Ovary (tissue), 9 donors: ENCODE measurements around the gene DGAT2. TPM values are rescaled to one million over a fixed set of nuclear protein-coding genes. Genes with fewer than 3 reads are reported as not detected.
A peak's percentile ranks its signal among the peaks of the same experiment; 100 is the strongest.

ENCODE experiments used
- DNase-seq, 5 donors: peaks; one replicate each; pipeline ENCODE4 v3.0.0-alpha.2; 2019 to 2020
- H3K27ac ChIP-seq, 2 donors: fragments of 200-600 bp; one replicate each; pipeline versions ENCODE4 v1.5.1 to v1.8.0; 2019 to 2022
- H3K27me3 ChIP-seq: fragments of 200-600 bp; one replicate; pipeline ENCODE4 v1.8.0; 2022
- H3K36me3 ChIP-seq: fragments of 200-600 bp; sonication (generic); one replicate; pipeline ENCODE4 v1.5.1; 2019
- H3K4me1 ChIP-seq: one replicate; pipeline ENCODE4 v1.8.1; 2013; ENCODE audit warnings: mild to moderate bottlenecking, moderate library complexity; ENCODE audit not compliant: insufficient read depth
- H3K4me3 ChIP-seq: fragments of 200-600 bp; sonication (generic); one replicate; pipeline ENCODE4 v1.5.1; 2017
- H3K9me3 ChIP-seq, 2 donors: fragments of 200-600 bp in 1 of 2; sonication (generic) in 1 of 2; one replicate each; pipeline versions ENCODE4 v1.5.1 to v1.8.1; 2013 to 2019; ENCODE audit warnings: mild to moderate bottlenecking in 1 of 2, moderate library complexity in 1 of 2
- EP300 ChIP-seq: sonication (generic); formaldehyde crosslinking; IDR thresholded peaks from one replicate; pipeline ENCODE4 v1.6.1; 2017; ENCODE audit warnings: antibody characterized with exemption
- POLR2A ChIP-seq: fragments of 450-650 bp; IDR thresholded peaks from one replicate; pipeline ENCODE4 v1.6.1; 2017; ENCODE audit warnings: antibody characterized with exemption, mild to moderate bottlenecking, moderate library complexity
- WGBS, 3 donors: extraction: QIAGEN DNeasy Blood & Tissue Kit in 1 of 3; methylation state at CpG; one replicate each; pipeline versions ENCODE4 v1.1.5 to v1.1.7; 2013 to 2017; 5-methylcytosine and 5-hydroxymethylcytosine counted together
- intact Hi-C, 4 donors: fragments of 100-400 bp; cut with DNase I; formaldehyde crosslinking; loops; one replicate each; pipeline versions ENCODE4 v1.11.0 to v1.15.1; 2022 to 2023
- polyA plus RNA-seq, 2 donors: library from polyadenylated mRNA; stranded (reverse); fragments of 200-250 nt in 1 of 2; fragments of 350-450 nt in 1 of 2; fragmentation: Illumina TruSeq in 1 of 2; extraction: RNeasy Lipid Tissue Mini Kit (QIAGEN cat#74804) in 1 of 2; gene quantifications; one replicate each; pipeline ENCODE4 v1.2.3, GENCODE V29; 2013 to 2014
- total RNA-seq, 7 donors: library from RNA; depleted of rRNA in 2 of 7; stranded (reverse); fragments of >200 nt in 2 of 7; fragmentation: NEBNext Ultra II Directional in 3 of 7; extraction: Animal tissue kit (Norgen Biotek cat#: 25700) in 3 of 7; gene quantifications; one replicate each; pipeline versions ENCODE4 v1.1.0 to v1.2.4, GENCODE V29; 2016 to 2023
- TF ChIP-seq, protein P1 (sequence below), 3 donors: fragments of 450-650 bp in 2 of 3; fragments of 200-600 bp in 1 of 3; IDR thresholded peaks; one replicate each; pipeline versions ENCODE4 v1.5.1 to v1.8.0; 2016 to 2022; ENCODE audit warnings: antibody characterized with exemption in 3 of 3, mild to moderate bottlenecking in 1 of 3
- donor health status: DM: no; HTN: no; CAD: no; lungs with moderate emphysema.
- donor health status: DM: no; HTN: no; CAD: no.
- donor health status: Bipolar disorder and iron deficiency.
- donor health status: DM: yes; HTN: yes; CAD: no.
- donor health status: DM: no; HTN: no; CAD: no.
- donor health status: DM: yes; HTN: yes; CAD: no.

DGAT2 gene
- total and polyA plus RNA-seq, 9 donors: 0.69 to 21.1 (median 1.6) TPM

DNA sequence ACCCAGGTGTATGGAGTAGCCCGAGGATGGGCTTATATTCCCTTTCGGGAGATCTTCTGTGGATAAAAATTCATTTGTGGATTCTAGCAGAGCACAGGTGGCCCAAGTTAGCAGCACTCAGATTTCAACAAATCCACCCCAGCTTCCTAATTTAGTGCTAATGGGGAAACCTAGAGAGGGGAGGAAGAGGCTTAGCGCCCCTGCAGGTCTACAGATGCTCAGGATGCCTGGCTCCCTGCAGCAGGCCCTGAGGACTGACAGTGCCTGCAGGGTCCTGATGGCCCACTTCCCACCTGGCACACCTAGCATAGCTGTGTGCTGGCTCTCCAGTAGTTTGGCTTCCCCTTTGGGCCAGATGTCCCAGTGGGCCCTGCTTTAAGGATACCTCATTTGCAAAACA, 6.5 kb downstream of the DGAT2 start:
- Histone ChIP-seq H3K4me3 (no peak overlapping the region), H3K27me3 (no peaks in the 10 kb centered on the region), H3K36me3 (no peaks in the 10 kb centered on the region), H3K27ac (no peak overlapping the region), H3K9me3 (no peaks in the 10 kb centered on the region), H3K4me1 (no peaks in the 10 kb centered on the region)
- DNase-seq: no peak
- intact Hi-C loops: no loop called here
- TF ChIP-seq, protein P1, sequence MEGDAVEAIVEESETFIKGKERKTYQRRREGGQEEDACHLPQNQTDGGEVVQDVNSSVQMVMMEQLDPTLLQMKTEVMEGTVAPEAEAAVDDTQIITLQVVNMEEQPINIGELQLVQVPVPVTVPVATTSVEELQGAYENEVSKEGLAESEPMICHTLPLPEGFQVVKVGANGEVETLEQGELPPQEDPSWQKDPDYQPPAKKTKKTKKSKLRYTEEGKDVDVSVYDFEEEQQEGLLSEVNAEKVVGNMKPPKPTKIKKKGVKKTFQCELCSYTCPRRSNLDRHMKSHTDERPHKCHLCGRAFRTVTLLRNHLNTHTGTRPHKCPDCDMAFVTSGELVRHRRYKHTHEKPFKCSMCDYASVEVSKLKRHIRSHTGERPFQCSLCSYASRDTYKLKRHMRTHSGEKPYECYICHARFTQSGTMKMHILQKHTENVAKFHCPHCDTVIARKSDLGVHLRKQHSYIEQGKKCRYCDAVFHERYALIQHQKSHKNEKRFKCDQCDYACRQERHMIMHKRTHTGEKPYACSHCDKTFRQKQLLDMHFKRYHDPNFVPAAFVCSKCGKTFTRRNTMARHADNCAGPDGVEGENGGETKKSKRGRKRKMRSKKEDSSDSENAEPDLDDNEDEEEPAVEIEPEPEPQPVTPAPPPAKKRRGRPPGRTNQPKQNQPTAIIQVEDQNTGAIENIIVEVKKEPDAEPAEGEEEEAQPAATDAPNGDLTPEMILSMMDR (IDR thresholded peaks at IDR 0.05): no peak
- no peak for TF ChIP-seq POLR2A
- no peak for TF ChIP-seq EP300
- 93 to 96% (median 95%) methylated on average over 3 of the region's 3 CpGs for WGBS, 3 donors

DNA sequence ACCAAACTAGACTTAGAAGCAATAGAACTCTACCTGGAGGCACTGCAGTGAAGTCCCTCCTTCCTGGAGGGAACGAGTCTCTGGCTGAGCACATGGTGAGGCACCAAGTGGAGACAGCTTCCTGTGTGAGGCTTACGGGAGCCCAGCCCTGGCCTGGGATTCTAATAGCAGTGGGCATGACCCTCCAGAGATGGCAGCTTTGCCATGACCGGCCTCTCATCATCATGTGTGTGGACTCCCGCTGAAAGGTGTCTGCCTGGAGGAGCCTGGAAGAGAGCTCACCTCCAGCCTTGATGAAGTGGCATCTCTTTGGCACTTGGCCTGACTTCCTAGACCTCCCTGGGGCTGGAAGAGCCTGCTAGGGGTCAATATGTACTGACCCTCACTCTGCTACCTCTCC, 8.0 kb downstream of the DGAT2 start:
- no peaks in the 10 kb centered on the region for H3K27me3 ChIP-seq
- peaks cover 2% of the 10 kb centered on the region for H3K4me1 ChIP-seq
- H3K36me3 ChIP-seq: no peaks in the 10 kb centered on the region
- TF ChIP-seq POLR2A: no peak
- TF ChIP-seq, protein P1 (IDR thresholded peaks at IDR 0.05): no peak
- no peak for TF ChIP-seq EP300
- 94 to 95% (median 94%) methylated on average over 4 of the region's 4 CpGs for WGBS, 3 donors
- H3K4me3 ChIP-seq: no peak overlapping the region
- DNase-seq: peak in 1 of 5 donors; percentile 2
- intact Hi-C loops: no loop called here
- no peak overlapping the region for H3K27ac ChIP-seq
- no peaks in the 10 kb centered on the region for H3K9me3 ChIP-seq

DNA sequence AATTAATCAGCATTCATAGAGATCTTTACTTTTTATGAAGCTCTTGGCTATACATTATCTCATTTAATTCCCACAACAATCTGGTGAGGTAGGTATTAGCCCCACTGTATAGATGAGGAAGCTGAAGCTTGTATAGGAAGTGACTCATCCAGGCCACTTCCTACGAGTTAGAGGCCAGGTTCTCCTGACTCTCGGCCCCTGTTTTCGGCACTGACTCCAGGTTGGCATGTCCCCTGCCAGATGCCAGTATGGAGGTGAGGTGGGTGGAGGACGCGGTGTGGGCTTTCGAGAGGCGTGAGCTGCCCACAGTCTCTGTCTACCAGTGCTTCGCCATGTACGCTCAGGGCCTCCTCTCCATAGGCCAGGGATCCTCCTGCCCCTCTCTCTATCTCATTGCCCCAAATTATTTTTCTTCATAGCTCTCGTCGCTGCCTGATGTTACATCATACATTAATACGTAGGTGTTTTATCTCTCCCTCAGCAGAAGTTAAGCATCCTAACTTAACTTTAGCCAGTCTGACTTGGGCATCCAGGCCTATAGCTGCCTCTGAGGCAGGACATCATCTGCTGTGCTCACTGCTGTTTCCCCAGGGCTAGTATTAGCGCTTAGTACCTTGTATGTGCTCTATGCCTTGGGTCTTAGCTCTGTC, 9.0 kb downstream of the DGAT2 start:
- Histone ChIP-seq H3K4me3 (no peak overlapping the region), H3K9me3 (no peaks in the 10 kb centered on the region), H3K36me3 (no peaks in the 10 kb centered on the region), H3K27me3 (no peaks in the 10 kb centered on the region), H3K27ac (no peak overlapping the region), H3K4me1 (peaks cover 2% of the 10 kb centered on the region)
- WGBS, 3 donors: 91 to 94% (median 91%) methylated on average over 13 of the region's 13 CpGs
- intact Hi-C loops: no loop called here
- DNase-seq: peak in 1 of 5 donors; percentile 3
- no peak for TF ChIP-seq POLR2A
- TF ChIP-seq EP300: no peak
- TF ChIP-seq, protein P1 (IDR thresholded peaks at IDR 0.05): no peak

DNA sequence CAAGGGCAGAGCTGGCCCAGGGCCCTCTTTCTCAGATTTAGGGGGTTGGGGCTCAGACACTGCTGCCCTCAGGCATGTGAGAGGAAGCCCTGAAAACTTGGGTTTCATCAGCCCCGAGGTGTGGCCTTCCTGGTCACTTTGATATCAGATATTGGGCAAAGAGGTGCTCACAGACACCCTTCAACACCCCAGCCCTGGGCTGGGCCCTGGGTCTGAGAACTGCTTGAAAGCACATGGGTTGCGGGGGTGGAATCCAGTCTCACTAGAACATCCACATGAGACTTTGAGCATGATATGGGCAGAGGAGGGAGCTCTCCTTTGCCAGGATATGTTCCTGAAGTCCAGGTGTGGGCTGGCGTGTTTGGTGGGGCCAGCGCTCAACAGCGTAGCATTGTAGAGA, 10.4 kb downstream of the DGAT2 start:
- DNase-seq: peak in 1 of 5 donors; percentile 1
- 91 to 94% (median 93%) methylated on average over 5 of the region's 5 CpGs for WGBS, 3 donors
- H3K27me3 ChIP-seq: no peaks in the 10 kb centered on the region

More for the DNA sequence above, 10.4 kb downstream of the DGAT2 start:
- H3K27ac ChIP-seq: no peak overlapping the region
- no peaks in the 10 kb centered on the region for H3K36me3 ChIP-seq
- TF ChIP-seq EP300: no peak
- TF ChIP-seq POLR2A: no peak
- TF ChIP-seq, protein P1 (IDR thresholded peaks at IDR 0.05): no peak
- H3K4me3 ChIP-seq: no peak overlapping the region
- H3K4me1 ChIP-seq: peaks cover 2% of the 10 kb centered on the region
- intact Hi-C loops: no loop called here
- no peaks in the 10 kb centered on the region for H3K9me3 ChIP-seq
